BJ (cell line): ENCODE data around the gene TTPAL. TPM values are rescaled to one million over a fixed set of nuclear protein-coding genes. Genes with fewer than 3 reads are reported as not detected.

Source experiments
- CTCF ChIA-PET: fragments of 350-600 bp; formaldehyde crosslinking; extraction: SDS; loops from one replicate; lab custom pipeline; 2021; ENCODE audit warnings: antibody characterized with exemption, inconsistent platforms; lab: Yijun Ruan, JAX
- POLR2A ChIA-PET: fragments of 300-600 bp; sonication (Branson Sonifier 250); formaldehyde crosslinking; extraction: SDS; loops from one replicate; lab custom pipeline; 2021; ENCODE audit warnings: antibody characterized with exemption; lab: Charles Lee
- DNase-seq: peaks from one replicate; pipeline ENCODE4 v3.0.0-alpha.2; 2011; ENCODE audit warnings: low read depth
- H3K27me3 ChIP-seq: 2 replicates; pipeline ENCODE4 v1.6.0; 2011; ENCODE audit warnings: low read length; ENCODE audit not compliant: control insufficient read depth, insufficient read depth
- H3K36me3 ChIP-seq: 2 replicates; pipeline ENCODE4 v1.5.1; 2011; ENCODE audit warnings: low read length; ENCODE audit not compliant: control insufficient read depth, insufficient read depth
- H3K4me3 ChIP-seq: 2 replicates; pipeline ENCODE4 v1.5.1; 2011; ENCODE audit warnings: low read depth, mild to moderate bottlenecking, control low read depth, low read length
- CTCF ChIP-seq: IDR thresholded peaks from 2 replicates; pipeline ENCODE4 v1.5.1; 2011; ENCODE audit warnings: low read depth, mild to moderate bottlenecking, control low read depth, inconsistent platforms, low read length, moderate library complexity; ENCODE audit not compliant: insufficient read depth
- polyA plus RNA-seq: library from polyadenylated mRNA; depleted of rRNA; stranded (reverse); fragments of >200 nt; gene quantifications from 2 replicates; pipeline ENCODE4 v1.2.3, GENCODE V29; 2011

TTPAL gene
- polyA plus RNA-seq, 1 experiment = 13.8 TPM

- Histone ChIP-seq H3K36me3 (peaks cover 2% of the 10 kb centered on the region), H3K27me3 (no peaks in the 10 kb centered on the region), H3K4me3 (no peak overlapping the region)
- ChIA-PET CTCF (interaction anchor here (0.7 to 3.0 kb wide), 2 partner anchors 106 to 133 kb away, joined by 3 to 16 read pairs; no protein-coding TSS in a partner anchor), POLR2A (interaction anchor here (0.6 kb wide), 1 partner anchor 132 kb away, joined by 3 read pairs; no protein-coding TSS in a partner anchor)
- DNase-seq = no peak
- TF ChIP-seq CTCF = no peak
These were observed 1.5 kb downstream of the TTPAL start for GRCh38 chr20:44477151-44477550.

DNA sequence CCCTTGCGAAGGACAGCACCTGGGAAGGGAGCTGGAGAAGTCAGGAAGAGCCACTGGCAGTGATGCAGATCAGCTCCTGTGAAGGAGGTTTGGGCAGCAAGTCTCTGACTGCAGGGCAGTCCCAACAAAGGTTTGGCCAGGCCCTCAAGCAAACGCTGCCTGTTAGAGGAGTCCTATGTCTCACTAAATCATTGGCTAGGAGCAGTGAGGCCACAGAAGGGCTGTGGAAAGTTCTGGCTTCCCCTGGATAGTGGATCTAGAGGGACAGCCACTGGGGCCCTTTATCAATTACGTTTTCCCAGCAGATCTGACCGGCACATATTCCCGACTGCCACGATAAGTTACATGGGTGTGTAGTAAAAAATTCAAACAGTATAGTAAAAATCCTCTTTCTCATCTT lies 2.5 kb downstream of the TTPAL start:
- ChIA-PET CTCF (interaction anchor here (3.0 kb wide), 1 partner anchor 132 kb away, joined by 16 read pairs; no protein-coding TSS in a partner anchor), POLR2A (no interaction called here)
- H3K36me3 ChIP-seq = peaks cover 3% of the 10 kb centered on the region
- no peaks in the 10 kb centered on the region for H3K27me3 ChIP-seq
- H3K4me3 ChIP-seq = no peak overlapping the region
- DNase-seq = no peak
- TF ChIP-seq CTCF = no peak

DNA sequence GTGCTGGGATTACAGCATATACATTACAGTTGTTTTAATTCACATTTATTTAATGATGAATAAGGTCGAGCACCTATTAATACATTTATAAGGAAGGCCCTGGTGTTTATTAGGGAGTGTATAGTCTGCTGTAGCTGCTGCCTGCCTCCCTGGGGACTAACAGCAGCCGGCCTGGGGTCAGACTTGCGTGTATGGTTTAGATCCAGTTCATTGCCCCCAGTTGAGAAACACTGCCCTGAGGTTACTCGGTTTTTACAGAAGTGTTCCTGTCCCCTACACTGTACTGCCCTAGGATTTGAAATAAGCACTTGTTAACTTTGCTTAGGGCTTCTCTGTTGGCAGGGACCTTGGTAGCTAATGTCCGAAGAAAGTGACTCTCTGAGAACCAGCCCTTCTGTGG lies 4.0 kb downstream of the TTPAL start:
- ChIA-PET POLR2A (no interaction called here), CTCF (interaction anchor here (1.4 to 1.5 kb wide), 2 partner anchors 95 to 131 kb away, joined by 3 read pairs; no protein-coding TSS in a partner anchor)
- H3K4me3 ChIP-seq = no peak overlapping the region
- peaks cover 4% of the 10 kb centered on the region for H3K36me3 ChIP-seq
- no peaks in the 10 kb centered on the region for H3K27me3 ChIP-seq
- no peak for TF ChIP-seq CTCF
- no peak for DNase-seq

- ChIA-PET POLR2A (no interaction called here), CTCF (interaction anchor here (1.4 to 1.5 kb wide), 2 partner anchors 95 to 130 kb away, joined by 3 read pairs; no protein-coding TSS in a partner anchor)
- Histone ChIP-seq H3K4me3 (no peak overlapping the region), H3K36me3 (peaks cover 4% of the 10 kb centered on the region), H3K27me3 (no peaks in the 10 kb centered on the region)
- no peak for DNase-seq
- TF ChIP-seq CTCF = no peak
These were observed 4.4 kb downstream of the TTPAL start for GRCh38 chr20:44480097-44480496.

DNA sequence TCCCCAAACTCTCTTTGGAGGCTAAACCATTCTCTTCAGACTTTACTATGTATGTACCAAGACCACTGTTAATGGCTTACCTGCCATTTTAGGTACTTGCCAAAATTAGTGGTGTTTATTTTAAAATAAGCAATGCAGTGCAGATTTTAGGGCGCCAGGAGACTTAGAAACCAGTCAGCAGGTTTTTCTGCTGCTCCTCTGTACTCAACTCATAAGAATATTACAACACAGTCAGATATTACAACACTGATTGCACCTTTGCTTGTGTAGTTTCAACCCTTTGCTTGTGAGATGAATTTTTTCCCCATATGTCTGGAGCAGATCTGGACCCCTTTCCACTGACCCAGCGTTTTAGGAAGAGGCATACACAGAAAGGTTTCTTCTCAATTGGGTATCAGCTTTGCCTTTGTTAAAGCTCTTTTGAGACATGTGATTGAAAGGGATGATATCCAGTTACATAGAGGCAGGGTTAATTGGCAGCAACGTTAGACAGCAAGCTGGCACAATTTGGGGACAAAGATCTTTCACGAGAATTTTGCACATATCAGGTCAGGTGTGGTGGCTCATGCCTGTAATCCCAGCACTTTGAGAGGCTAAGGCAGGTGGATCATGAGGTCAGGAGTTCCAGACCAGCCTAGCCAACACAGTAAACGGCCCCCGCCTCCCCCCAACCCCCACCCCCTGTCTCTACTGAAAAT lies 6.2 kb downstream of the TTPAL start:
- Histone ChIP-seq H3K27me3 (no peaks in the 10 kb centered on the region), H3K36me3 (peaks cover 4% of the 10 kb centered on the region), H3K4me3 (no peak overlapping the region)
- no peak for TF ChIP-seq CTCF
- DNase-seq = no peak
- ChIA-PET POLR2A (no interaction called here), CTCF (no interaction called here)
